ENCODE data around the gene CACNA1D. TPM values are rescaled to one million over a fixed set of nuclear protein-coding genes. Genes with fewer than 3 reads are reported as not detected.
"Not testable (repeated sequence)": the region's sequence is repeated elsewhere in the genome, so short reads cannot be mapped to it uniquely, and the experiment has no call there.

Gene CACNA1D
- total RNA-seq, result not detected

DNA sequence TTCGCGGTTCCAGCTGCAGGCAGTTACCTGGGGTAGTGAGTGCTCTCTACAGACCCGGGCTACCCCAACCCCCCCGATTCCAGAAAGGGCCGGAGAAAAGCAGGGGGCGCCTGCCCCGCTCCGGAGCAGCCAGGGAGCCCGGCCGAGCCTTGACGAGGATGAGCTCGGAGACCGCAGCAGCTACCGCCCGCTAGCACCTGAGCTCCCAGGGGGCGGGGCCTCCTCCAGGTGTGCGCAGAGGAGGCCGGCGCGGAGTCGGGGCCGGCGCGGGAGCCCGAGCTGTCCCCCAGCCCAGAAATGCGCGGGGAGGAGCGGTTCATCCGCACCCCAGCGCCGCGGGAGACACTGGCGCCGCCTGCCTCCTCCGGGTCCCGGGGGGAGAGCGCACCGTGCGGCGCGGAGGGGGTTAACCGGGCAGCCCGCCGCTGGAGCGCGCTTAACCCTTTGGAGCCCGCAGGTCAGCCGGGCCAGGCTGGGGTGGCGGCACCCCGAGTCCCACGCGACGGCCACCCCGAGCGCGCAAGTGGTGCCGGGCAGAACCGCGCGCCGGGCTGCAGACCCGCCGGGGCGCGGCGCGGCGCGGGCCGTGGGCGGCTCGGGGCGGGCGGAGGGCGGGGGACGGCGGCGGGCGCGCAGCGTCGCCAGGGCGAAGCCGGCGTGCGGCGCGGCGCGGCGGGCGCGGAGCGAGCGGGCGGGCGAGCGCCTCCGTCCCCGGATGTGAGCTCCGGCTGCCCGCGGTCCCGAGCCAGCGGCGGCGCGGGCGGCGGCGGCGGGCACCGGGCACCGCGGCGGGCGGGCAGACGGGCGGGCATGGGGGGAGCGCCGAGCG lies at the start of gene CACNA1D:
Gene CACNA1D, plus strand, starts transcription at position 649 of the 829 bp plus-strand sequence. CDS start 556 bp downstream, outside the sequence.
- Mint-ChIP-seq H3K9me3 (no peaks in the 10 kb centered on the region), H3K4me3 (peak within 1 kb of the TSS; percentile 62), H3K36me3 (no peaks in the 10 kb centered on the region), H3K27me3 (peaks cover 64% of the 10 kb centered on the region), H3K4me1 (peaks cover 5% of the 10 kb centered on the region), H3K27ac (no peak within 1 kb of the TSS)
- peak; percentile 17 for DNase-seq

DNA sequence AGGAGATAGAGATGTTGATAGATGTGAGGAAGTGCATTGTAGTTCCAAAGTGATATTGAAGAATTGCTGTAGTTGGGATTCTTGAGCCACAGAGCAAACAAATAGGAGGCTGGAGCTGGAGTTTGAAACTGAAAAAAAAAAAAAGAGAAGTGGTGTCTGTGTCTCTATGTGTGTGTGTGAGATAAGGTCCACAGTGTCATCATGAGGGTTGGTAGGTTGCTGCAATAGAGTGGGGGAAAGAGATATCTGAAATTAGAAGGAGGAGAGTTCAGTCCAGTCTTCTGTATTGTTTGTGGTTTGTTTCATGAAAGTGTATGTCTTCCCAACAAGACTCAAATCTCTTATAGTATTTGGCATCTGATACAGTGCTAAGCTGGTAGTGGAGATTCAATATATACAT lies 37.3 kb upstream of the CACNA1D start:
- Mint-ChIP-seq H3K27me3 (peaks cover 9% of the 10 kb centered on the region), H3K27ac (no peak overlapping the region), H3K9me3 (no peaks in the 10 kb centered on the region), H3K4me3 (no peak overlapping the region), H3K36me3 (no peaks in the 10 kb centered on the region), H3K4me1 (no peaks in the 10 kb centered on the region)
- no peak for DNase-seq

DNA sequence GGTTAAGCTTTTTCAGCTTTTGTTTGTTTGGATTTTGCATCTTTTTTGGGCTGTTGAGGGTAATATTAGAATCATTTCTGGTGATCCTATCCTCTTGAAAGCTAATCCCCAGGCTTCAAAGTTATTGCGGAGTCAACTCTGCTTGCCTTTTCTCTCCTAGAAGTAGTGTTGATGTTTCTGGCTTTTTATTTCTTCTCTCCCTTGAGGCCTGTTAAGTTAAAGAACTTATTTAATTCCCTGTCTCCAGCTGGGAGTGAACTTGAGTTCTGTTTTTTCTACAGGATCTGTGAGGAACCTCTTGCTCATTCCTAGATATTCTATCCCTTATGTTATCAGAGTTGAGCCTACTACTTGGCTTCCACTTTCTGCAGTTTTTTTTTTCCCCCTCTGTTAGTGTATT lies 34.1 kb upstream of the CACNA1D start:
- Mint-ChIP-seq H3K27ac (no peak overlapping the region), H3K9me3 (no peaks in the 10 kb centered on the region), H3K27me3 (peaks cover 28% of the 10 kb centered on the region), H3K4me1 (no peaks in the 10 kb centered on the region), H3K4me3 (no peak overlapping the region), H3K36me3 (no peaks in the 10 kb centered on the region)
- no peak for DNase-seq

DNA sequence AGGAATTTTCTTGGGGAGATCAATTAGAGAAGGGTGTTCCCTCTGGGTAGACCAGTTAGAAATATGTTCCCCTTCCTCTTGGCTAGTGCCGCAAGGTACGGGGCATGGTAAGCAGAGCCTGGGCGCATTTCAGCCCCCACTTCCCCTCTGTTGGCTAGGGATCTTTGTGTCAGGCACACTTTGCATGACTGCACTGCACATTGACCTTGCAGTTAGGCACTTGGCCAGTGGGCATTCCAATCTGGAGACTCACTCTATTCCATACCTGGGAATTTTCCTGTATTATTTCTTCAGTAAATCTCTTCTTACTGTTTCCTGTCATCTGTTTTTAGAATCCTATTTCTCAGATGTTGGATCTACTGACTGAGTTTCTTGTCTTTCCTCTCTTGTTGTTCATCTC lies 30.0 kb upstream of the CACNA1D start:
- Mint-ChIP-seq H3K4me1 (peaks cover 3% of the 10 kb centered on the region), H3K36me3 (no peaks in the 10 kb centered on the region), H3K27me3 (peaks cover 30% of the 10 kb centered on the region), H3K9me3 (peaks cover 4% of the 10 kb centered on the region), H3K4me3 (no peak overlapping the region), H3K27ac (no peak overlapping the region)
- DNase-seq, result no peak

DNA sequence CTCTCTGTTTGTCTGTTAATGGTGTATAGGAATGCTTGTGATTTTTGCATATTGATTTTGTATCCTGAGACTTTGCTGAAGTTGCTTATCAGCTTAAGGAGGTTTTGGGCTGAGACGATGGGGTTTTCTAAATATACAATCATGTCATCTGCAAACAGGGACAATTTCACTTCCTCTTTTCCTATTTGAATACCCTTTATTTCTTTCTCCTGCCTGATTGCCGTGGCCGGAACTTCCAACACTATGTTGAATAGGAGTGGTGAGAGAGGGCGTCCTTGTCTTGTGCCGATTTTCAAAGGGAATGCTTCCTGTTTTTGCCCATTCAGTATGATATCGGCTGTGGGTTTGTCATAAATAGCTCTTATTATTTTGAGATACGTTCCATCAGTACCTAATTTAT lies 24.7 kb upstream of the CACNA1D start:
- not testable (repeated sequence) for H3K27ac Mint-ChIP-seq, H3K4me3 Mint-ChIP-seq, H3K9me3 Mint-ChIP-seq, H3K36me3 Mint-ChIP-seq, DNase-seq, H3K4me1 Mint-ChIP-seq
- peaks cover 39% of the 10 kb centered on the region for H3K27me3 Mint-ChIP-seq

DNA sequence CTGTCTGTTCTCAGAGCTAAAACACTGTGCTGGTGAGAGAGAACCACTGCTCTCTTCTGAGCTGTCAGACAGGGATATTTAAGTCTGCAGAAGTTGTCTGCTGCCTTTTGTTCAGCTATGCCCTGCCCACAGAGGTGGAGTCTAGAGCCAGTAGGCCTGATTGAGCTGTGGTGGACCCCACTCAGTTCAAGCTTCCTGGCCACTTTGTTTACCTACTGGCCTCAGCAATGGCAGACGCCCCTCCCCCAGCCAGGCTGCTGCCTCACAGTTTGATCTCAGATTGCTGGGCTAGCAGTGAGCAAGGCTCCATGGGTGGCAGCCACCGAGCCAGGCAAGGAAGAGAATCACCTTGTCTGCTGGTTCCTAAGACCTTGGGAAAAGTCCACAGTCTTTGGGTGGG lies 21.0 kb upstream of the CACNA1D start:
- H3K27me3 Mint-ChIP-seq, result peaks cover 55% of the 10 kb centered on the region
- no peaks in the 10 kb centered on the region for H3K4me1 Mint-ChIP-seq
- no peak overlapping the region for H3K27ac Mint-ChIP-seq
- no peaks in the 10 kb centered on the region for H3K36me3 Mint-ChIP-seq
- peaks cover 8% of the 10 kb centered on the region for H3K9me3 Mint-ChIP-seq
- DNase-seq, result no peak
- H3K4me3 Mint-ChIP-seq, result no peak overlapping the region

DNA sequence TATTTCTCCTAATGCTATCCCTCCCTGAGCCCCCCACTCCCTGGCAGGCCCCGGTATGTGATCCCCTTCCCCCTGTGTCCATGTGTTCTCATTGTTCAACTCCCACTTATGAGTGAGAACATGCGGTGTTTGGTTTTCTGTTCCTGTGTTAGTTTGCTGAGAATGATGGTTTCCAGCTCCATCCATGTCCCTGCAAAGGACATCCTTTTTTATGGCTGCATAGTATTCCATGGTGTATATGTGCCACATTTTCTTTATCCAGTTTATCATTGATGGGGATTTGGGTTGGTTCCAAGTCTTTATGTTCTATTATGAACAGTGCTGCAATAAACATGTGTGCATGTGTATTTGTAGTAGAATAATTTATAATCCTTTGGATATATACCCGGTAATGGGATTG lies 18.0 kb upstream of the CACNA1D start:
- H3K27me3 Mint-ChIP-seq, result peaks cover 46% of the 10 kb centered on the region
- H3K4me1 Mint-ChIP-seq, H3K27ac Mint-ChIP-seq, H3K36me3 Mint-ChIP-seq, H3K4me3 Mint-ChIP-seq, DNase-seq, H3K9me3 Mint-ChIP-seq: not testable (repeated sequence)

DNA sequence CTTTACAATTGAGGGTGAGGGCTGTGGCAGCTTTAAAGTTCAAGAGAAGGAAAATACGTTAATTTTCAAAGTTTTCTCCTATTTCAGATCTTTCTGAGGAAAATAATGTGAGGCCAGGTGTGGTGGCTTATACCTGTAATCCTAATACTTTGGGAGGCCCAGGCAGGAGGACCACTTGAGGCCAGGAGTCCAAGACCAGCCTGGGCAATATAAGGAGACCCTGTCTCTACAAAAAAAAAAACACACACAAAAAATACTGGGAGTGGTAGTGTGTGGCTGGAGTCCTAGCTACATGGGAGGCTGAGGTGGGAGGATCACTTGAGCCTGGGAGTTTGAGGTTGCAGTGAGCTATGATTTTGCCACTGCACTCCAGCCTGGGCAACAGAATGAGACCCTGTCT lies 16.7 kb upstream of the CACNA1D start:
- not testable (repeated sequence) for DNase-seq, H3K27ac Mint-ChIP-seq, H3K4me3 Mint-ChIP-seq, H3K36me3 Mint-ChIP-seq, H3K9me3 Mint-ChIP-seq, H3K4me1 Mint-ChIP-seq
- H3K27me3 Mint-ChIP-seq, result peaks cover 39% of the 10 kb centered on the region

DNA sequence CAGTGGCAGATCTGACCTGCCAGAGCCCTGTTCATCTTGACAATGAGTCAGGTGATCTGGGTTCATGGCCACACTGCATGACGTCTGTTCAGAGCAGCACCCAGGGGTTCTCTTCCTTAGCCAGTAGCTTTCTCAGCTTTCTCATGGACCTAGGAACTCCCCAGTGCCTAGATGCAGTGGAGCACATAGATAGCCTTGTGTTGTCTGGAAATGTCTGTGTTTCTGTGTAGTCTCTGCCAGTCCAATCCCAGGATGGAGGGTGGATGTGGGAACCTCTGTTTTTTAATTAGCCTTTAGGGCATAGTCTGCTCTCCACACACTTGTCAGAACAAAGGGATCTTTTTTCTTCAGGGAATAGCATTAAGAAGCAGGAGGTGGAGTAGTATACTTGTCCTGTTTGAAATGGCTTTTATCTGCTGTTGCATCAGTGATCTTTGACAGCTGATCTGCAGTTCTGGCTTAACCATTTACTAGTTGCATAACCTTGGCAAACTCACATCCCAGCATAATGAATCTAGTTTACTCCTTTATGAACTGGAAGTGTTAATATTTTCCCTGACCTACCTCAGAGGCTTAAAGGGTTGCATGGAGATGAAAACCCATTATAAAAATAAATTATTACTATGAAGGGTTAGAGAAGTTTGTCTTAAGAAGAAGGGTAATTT lies 16.1 kb upstream of the CACNA1D start:
- no peaks in the 10 kb centered on the region for H3K36me3 Mint-ChIP-seq
- no peak overlapping the region for H3K27ac Mint-ChIP-seq
- no peaks in the 10 kb centered on the region for H3K4me1 Mint-ChIP-seq
- DNase-seq, result no peak
- H3K4me3 Mint-ChIP-seq, result no peak overlapping the region
- H3K9me3 Mint-ChIP-seq, result no peaks in the 10 kb centered on the region
- peaks cover 39% of the 10 kb centered on the region for H3K27me3 Mint-ChIP-seq

DNA sequence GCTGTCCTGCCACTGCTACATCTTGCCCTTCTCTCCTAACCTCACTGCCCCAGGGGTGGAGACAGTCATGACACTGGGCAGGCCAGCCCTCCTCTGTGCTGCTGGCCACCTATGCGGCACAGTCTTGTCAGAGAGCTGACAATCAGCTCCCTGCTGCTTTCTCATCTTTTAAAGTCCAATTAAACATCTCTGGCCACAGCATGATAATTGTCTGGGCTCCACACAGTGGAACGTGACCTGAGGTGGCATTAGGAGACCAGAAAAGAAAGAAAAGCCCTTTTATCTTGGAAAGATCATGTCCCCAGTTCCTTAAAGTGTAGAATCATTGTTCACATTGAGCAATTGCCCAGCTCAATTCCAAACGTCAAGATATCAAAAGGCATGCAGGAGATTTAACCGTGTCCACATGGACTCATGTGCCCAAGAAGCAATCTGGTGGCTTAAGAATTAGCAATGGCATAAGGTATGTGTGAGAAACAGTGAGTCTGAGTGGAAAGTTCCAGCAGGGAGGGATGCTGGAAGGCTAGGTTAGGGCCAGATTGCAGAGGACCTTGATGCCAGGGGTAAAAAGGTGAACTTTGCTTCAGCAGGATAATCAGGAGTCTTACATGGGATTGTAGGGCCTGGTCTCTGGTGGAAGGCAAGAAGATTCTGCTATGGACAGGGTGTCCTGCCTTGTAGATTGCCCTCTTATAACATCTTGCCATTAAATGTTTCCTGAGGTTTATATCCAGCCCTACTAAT lies 15.3 kb upstream of the CACNA1D start:
- no peak for DNase-seq
- no peak overlapping the region for H3K27ac Mint-ChIP-seq
- no peaks in the 10 kb centered on the region for H3K9me3 Mint-ChIP-seq
- no peaks in the 10 kb centered on the region for H3K4me1 Mint-ChIP-seq
- H3K36me3 Mint-ChIP-seq, result no peaks in the 10 kb centered on the region
- peaks cover 33% of the 10 kb centered on the region for H3K27me3 Mint-ChIP-seq
- H3K4me3 Mint-ChIP-seq, result no peak overlapping the region

DNA sequence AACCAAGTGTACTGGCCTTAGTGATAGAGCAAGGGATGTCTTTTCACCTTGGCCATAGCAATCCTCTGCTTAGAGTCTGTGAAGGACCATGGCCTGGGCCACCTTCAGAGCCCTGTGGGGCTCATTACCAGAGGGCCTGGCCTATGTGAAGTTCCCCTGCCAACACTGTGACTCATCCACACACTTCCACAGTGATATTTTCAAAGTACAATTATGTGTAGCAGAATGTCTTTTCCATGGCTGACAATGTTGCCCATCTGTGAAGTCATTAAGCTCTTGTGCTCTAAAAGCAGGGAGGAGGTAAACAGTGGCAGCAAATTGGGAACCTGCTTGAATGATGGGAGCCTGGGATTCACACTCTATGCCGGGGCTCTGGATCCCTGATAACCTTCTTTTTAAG lies 12.2 kb upstream of the CACNA1D start:
- H3K9me3 Mint-ChIP-seq, result no peaks in the 10 kb centered on the region
- peaks cover 15% of the 10 kb centered on the region for H3K27me3 Mint-ChIP-seq
- DNase-seq, result no peak
- H3K36me3 Mint-ChIP-seq, result no peaks in the 10 kb centered on the region
- no peaks in the 10 kb centered on the region for H3K4me1 Mint-ChIP-seq
- H3K27ac Mint-ChIP-seq, result no peak overlapping the region
- H3K4me3 Mint-ChIP-seq, result no peak overlapping the region

DNA sequence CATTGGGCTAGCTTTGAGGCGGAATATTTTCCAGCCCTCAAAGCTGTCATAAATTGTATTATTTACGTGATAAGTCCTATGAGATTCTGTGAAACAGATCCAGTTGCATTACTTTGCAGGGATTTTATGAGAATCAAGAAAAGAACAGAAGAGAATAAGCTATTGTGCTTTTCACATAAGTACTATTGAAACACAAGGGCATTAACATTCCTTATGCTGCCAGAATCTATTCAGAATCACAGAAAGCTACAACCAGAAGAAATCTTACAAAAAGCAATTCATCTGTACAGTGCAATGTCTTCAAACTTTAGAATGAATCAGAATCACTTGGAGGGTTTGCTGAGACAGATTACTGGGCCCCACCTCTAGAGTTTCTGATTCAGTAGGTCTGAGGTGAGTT lies 10.6 kb upstream of the CACNA1D start:
- no peak for DNase-seq
- H3K36me3 Mint-ChIP-seq, result no peaks in the 10 kb centered on the region
- H3K9me3 Mint-ChIP-seq, result no peaks in the 10 kb centered on the region
- H3K27ac Mint-ChIP-seq, result no peak overlapping the region
- no peak overlapping the region for H3K4me3 Mint-ChIP-seq
- peaks cover 4% of the 10 kb centered on the region for H3K27me3 Mint-ChIP-seq
- no peaks in the 10 kb centered on the region for H3K4me1 Mint-ChIP-seq

DNA sequence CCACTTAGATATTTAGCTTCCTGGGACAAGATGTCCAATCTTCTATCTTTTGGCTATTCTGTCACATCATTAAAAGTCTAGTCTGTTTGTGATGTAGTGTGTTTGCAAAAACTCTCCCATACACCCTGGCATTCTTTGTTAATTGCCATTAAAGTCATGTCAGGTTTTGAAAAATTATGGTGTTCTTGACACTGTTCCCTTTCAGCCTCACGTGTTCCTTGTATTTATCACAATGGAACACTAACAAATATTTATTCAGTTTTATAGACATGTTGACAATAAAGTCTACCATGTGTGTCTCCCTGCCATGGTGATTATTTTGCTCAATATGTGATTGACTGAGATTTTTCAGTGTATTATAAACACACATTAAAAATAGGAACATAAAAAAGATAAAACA lies 9.4 kb upstream of the CACNA1D start:
- H3K27me3 Mint-ChIP-seq, result no peaks in the 10 kb centered on the region
- no peaks in the 10 kb centered on the region for H3K4me1 Mint-ChIP-seq
- no peaks in the 10 kb centered on the region for H3K9me3 Mint-ChIP-seq
- H3K4me3 Mint-ChIP-seq, result no peak overlapping the region
- no peak for DNase-seq
- H3K27ac Mint-ChIP-seq, result no peak overlapping the region
- H3K36me3 Mint-ChIP-seq, result no peaks in the 10 kb centered on the region

DNA sequence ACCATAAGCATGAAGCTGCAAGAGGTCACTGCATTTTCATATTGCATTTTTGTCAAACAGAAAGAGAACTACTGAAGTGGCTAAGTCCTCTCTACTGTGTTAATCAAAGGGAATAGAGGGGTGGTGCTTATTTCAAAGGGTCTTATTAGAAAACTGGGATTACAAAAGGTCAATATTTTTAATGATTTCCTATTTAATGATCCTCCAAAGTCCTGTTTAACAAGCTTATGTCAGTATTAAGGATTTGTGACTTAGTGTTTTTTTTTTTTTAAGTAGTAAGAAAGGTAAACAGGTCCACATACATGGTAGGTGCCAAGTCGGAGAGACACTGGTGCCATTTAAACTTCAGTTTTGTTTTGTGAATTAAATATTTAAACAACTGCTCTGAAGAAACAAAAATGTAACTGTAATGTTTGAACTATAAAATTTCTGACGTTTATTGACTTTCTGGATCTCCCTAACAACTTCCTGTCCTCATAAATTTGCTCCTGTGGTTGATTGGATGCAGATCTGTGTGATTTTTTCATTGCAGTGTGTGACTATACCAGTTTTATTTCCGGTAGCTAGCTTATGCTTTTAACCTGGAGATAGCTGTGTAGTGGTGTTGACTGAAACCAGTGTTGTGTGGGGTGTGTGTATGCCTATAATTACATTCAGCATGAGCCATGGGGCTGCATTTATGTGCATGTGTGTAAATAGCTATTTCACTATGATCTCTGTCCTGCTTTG lies 8.6 kb upstream of the CACNA1D start:
- no peaks in the 10 kb centered on the region for H3K4me1 Mint-ChIP-seq
- no peak overlapping the region for H3K27ac Mint-ChIP-seq
- no peak for DNase-seq
- no peaks in the 10 kb centered on the region for H3K27me3 Mint-ChIP-seq
- H3K9me3 Mint-ChIP-seq, result no peaks in the 10 kb centered on the region
- no peak overlapping the region for H3K4me3 Mint-ChIP-seq
- no peaks in the 10 kb centered on the region for H3K36me3 Mint-ChIP-seq
